ENCODE data around the gene SSH2. TPM values are rescaled to one million over a fixed set of nuclear protein-coding genes. Genes with fewer than 3 reads are reported as not detected.
"Not testable (repeated sequence)": the region's sequence is repeated elsewhere in the genome, so short reads cannot be mapped to it uniquely, and the experiment has no call there.

Gene SSH2
- total RNA-seq, 1 experiment from 2014 or later, result 5.5 TPM

DNA sequence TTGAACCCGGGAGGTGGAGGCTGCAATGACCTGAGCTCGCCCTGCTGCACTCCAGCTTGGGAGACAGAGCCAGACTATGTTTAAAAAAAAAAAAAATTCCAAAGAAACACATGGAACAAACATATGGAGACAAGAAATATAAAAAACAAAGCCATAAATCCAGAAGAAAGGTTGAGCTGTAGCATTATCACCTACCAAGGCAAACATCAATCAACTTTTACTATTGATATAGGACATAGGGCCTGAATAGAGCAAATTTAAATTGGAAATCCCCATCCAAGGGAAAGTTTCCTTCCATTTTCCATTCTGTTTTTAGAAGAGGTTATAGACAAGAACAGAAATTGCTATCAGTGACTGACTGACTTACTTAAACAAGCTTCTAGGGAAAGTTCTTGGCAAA lies 56.6 kb downstream of the SSH2 start:
- Histone ChIP-seq H3K4me3 (ENCODE audit: insufficient read depth, low read depth, low read length) (no peak overlapping the region), H3K36me3 (replicated peaks; ENCODE audit: control insufficient read depth, insufficient read depth, low read length) (no peaks in the 10 kb centered on the region), H3K27me3 (ENCODE audit: control insufficient read depth, insufficient read depth, low read length) (no peaks in the 10 kb centered on the region)
- no peak for DNase-seq

- H3K36me3 ChIP-seq (replicated peaks; ENCODE audit: control insufficient read depth, insufficient read depth, low read length), result no peaks in the 10 kb centered on the region
- DNase-seq, result no peak
- H3K27me3 ChIP-seq (ENCODE audit: control insufficient read depth, insufficient read depth, low read length), result no peaks in the 10 kb centered on the region
- no peak overlapping the region for H3K4me3 ChIP-seq (ENCODE audit: insufficient read depth, low read depth, low read length)
These were observed 59.1 kb downstream of the SSH2 start for GRCh38 chr17:29870836-29871465.

DNA sequence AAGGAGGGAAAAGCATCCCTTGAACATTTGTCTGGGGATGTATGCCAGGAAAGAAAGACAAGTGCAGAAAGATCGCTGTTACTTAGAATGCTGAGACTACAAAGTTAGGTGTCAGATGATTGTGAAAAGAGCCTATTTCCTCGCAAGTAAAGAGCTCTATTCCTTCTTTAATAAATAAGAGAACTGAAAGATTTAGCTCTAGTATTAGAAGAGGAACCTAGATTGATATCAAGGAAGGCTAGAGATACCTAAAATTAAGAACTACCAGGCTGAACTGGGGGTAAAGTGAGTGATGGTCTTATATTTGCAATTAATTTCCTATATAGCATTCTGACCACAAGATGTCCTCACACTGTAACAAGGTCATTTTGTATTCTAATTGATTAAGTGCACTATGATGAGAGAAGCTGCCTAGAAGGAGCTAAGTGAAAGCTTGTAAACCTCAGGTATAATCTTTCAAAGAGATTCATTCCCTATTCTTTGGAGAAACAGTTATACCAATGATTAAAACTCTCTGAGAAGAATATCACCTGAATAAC lies 62.3 kb downstream of the SSH2 start:
- no peak for DNase-seq
- Histone ChIP-seq H3K4me3 (ENCODE audit: insufficient read depth, low read depth, low read length) (no peak overlapping the region), H3K36me3 (replicated peaks; ENCODE audit: control insufficient read depth, insufficient read depth, low read length) (no peaks in the 10 kb centered on the region), H3K27me3 (ENCODE audit: control insufficient read depth, insufficient read depth, low read length) (no peaks in the 10 kb centered on the region)

DNA sequence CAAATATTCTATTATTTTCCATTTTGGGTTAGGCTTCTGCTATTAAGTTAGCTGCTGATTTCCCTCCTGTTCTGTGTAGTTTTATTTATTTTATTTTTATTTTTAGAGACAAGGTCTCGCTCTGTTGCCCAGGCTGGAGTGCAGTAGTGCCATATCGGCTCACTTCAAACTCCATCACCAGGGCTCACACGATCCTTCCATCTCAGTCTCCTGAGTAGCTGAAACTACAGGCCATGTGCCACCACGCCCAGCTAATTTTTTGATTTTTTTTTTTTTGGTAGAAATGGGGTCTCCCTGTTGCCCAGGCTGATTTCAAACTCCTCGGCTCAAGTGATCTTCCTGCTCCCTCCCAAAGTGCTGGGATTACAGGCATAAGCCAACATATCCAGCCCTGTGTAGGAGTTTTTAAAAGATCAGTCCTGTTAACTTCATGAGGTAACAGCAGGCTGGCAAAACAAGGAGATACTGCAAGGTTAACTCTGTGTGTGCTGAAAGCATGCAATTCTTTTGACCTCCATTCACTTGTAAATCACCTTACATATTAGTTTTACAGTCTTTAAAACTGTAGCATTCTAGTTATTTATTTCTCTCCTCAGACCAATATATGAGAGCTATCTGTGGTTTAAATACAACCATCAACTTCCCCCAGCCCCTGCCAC lies 63.2 kb downstream of the SSH2 start:
- no peak for DNase-seq
- Histone ChIP-seq H3K36me3 (replicated peaks; ENCODE audit: control insufficient read depth, insufficient read depth, low read length) (no peaks in the 10 kb centered on the region), H3K27me3 (ENCODE audit: control insufficient read depth, insufficient read depth, low read length) (no peaks in the 10 kb centered on the region), H3K4me3 (ENCODE audit: insufficient read depth, low read depth, low read length) (no peak overlapping the region)

- no peak overlapping the region for H3K4me3 ChIP-seq (ENCODE audit: insufficient read depth, low read depth, low read length)
- no peaks in the 10 kb centered on the region for H3K36me3 ChIP-seq (replicated peaks; ENCODE audit: control insufficient read depth, insufficient read depth, low read length)
- no peaks in the 10 kb centered on the region for H3K27me3 ChIP-seq (ENCODE audit: control insufficient read depth, insufficient read depth, low read length)
- DNase-seq, result no peak
These were observed 65.4 kb downstream of the SSH2 start for GRCh38 chr17:29864615-29865014.

- not testable (repeated sequence) for H3K27me3 ChIP-seq (ENCODE audit: control insufficient read depth, insufficient read depth, low read length); H3K36me3 ChIP-seq (replicated peaks; ENCODE audit: control insufficient read depth, insufficient read depth, low read length); H3K4me3 ChIP-seq (ENCODE audit: insufficient read depth, low read depth, low read length); DNase-seq
These were observed 65.9 kb downstream of the SSH2 start for GRCh38 chr17:29864123-29864522.

DNA sequence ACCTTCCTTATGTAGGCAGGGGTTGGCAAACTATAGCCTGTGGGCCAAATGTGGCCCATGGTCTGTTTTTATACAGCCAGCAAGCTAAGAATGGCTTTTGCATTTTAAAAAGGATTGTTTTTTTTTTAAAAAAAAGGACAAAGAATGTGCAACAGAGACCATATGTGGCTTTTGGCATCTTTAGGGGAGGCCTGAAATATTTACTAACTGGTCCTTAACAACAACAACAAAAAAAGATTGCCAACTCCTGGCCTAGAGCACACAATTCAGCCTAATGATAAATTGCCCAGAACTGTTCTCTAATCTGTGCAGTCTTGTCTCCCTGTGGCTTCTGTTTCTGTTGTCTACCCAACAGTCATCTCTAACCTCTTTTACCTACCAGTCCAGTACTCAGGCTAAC lies 67.1 kb downstream of the SSH2 start:
- Histone ChIP-seq H3K36me3 (replicated peaks; ENCODE audit: control insufficient read depth, insufficient read depth, low read length) (no peaks in the 10 kb centered on the region), H3K27me3 (ENCODE audit: control insufficient read depth, insufficient read depth, low read length) (no peaks in the 10 kb centered on the region), H3K4me3 (ENCODE audit: insufficient read depth, low read depth, low read length) (no peak overlapping the region)
- DNase-seq, result no peak

DNA sequence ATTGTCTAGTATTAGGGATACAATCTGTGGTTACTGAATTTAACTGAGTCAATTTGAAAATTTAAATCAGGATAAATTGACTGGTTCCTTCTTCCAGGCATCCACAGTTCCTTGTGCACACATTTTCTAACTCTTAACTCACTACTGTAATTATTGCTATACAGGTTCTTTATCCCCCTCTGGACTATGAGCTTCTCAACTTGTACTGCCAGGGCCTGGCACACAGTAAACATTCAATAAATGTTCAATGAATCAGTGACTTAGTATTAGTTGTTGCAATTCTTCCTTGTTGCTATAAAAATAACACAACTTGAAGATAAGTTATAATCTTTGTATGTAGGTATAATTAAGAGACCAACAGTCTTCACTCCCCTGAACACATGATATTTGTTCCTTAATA lies 67.9 kb downstream of the SSH2 start:
- no peaks in the 10 kb centered on the region for H3K27me3 ChIP-seq (ENCODE audit: control insufficient read depth, insufficient read depth, low read length)
- DNase-seq, result no peak
- no peak overlapping the region for H3K4me3 ChIP-seq (ENCODE audit: insufficient read depth, low read depth, low read length)
- no peaks in the 10 kb centered on the region for H3K36me3 ChIP-seq (replicated peaks; ENCODE audit: control insufficient read depth, insufficient read depth, low read length)

DNA sequence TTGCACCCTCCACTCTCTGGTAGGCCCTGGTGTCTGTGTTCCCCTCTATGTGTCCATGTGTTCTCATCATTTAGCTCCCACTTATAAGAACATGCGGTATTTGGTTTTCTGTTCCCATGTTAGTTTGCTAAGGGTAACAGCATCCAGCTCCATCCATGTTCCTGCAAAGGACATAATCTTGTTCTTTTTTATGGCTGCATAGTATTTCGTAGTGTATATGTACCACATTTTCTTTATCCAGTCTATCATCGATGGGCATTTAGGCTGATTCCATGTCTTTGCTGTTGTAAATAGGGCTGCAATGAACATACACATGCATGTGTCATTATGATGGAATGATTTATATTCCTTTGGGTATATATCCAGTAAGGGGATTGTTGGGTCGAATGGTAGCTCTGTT lies 70.6 kb downstream of the SSH2 start:
- H3K27me3 ChIP-seq (ENCODE audit: control insufficient read depth, insufficient read depth, low read length); DNase-seq; H3K36me3 ChIP-seq (replicated peaks; ENCODE audit: control insufficient read depth, insufficient read depth, low read length); H3K4me3 ChIP-seq (ENCODE audit: insufficient read depth, low read depth, low read length): not testable (repeated sequence)

- no peaks in the 10 kb centered on the region for H3K27me3 ChIP-seq (ENCODE audit: control insufficient read depth, insufficient read depth, low read length)
- no peaks in the 10 kb centered on the region for H3K36me3 ChIP-seq (replicated peaks; ENCODE audit: control insufficient read depth, insufficient read depth, low read length)
These were observed 72.2 kb downstream of the SSH2 start for GRCh38 chr17:29857823-29858222.

GRCh38 chr17:29857105-29857504 lies 72.9 kb downstream of the SSH2 start:
- H3K36me3 ChIP-seq (replicated peaks; ENCODE audit: control insufficient read depth, insufficient read depth, low read length); H3K4me3 ChIP-seq (ENCODE audit: insufficient read depth, low read depth, low read length); DNase-seq; H3K27me3 ChIP-seq (ENCODE audit: control insufficient read depth, insufficient read depth, low read length): not testable (repeated sequence)

More at GRCh38 chr17:29857823-29858222, 72.2 kb downstream of the SSH2 start:
- H3K4me3 ChIP-seq (ENCODE audit: insufficient read depth, low read depth, low read length), result no peak overlapping the region
- DNase-seq, result no peak

DNA sequence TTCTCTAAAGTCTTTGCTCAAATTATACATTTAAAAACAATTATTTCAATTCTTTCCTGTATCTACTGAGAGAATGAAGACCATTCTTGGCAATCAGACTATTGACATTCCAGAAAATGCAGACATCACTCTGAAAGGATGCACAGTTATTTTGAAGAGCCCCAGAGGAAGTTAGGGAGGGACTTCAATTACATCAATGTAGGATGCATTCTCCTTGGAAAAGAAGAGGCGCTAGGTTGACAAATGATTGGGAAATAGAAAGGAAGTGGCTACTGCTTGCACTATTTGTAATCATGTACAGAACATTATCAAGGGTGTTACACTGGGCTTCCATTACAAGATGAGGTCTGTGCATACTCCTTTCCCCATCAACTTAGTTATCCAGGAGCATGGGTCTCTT lies 74.3 kb downstream of the SSH2 start:
- H3K4me3 ChIP-seq (ENCODE audit: insufficient read depth, low read depth, low read length), result no peak overlapping the region
- no peak for DNase-seq
- no peaks in the 10 kb centered on the region for H3K27me3 ChIP-seq (ENCODE audit: control insufficient read depth, insufficient read depth, low read length)
- no peaks in the 10 kb centered on the region for H3K36me3 ChIP-seq (replicated peaks; ENCODE audit: control insufficient read depth, insufficient read depth, low read length)

DNA sequence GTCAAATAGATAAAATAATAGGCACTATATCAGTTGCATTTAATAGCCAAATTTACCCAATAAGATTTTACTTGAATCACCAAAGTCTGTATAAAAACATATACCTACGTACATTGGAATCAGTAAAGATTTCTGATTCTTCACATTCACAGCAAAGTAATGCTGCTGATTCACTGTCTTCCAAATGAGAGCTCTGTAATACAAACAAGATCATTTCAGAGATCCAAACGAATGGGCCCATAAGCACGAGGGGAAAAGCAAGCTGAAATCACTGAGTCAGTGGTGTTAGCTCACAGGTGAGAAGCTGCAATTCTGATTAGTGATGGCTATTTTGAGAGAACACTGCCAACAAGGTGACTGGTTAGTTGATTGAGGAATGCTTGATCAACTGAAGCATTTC lies 81.3 kb downstream of the SSH2 start:
- H3K27me3 ChIP-seq (ENCODE audit: control insufficient read depth, insufficient read depth, low read length), result no peaks in the 10 kb centered on the region
- no peak overlapping the region for H3K4me3 ChIP-seq (ENCODE audit: insufficient read depth, low read depth, low read length)
- DNase-seq, result no peak
- H3K36me3 ChIP-seq (replicated peaks; ENCODE audit: control insufficient read depth, insufficient read depth, low read length), result no peaks in the 10 kb centered on the region

GRCh38 chr17:29847527-29848400 lies 82.3 kb downstream of the SSH2 start:
- DNase-seq, result no peak
- Histone ChIP-seq H3K27me3 (ENCODE audit: control insufficient read depth, insufficient read depth, low read length) (no peaks in the 10 kb centered on the region), H3K36me3 (replicated peaks; ENCODE audit: control insufficient read depth, insufficient read depth, low read length) (no peaks in the 10 kb centered on the region), H3K4me3 (ENCODE audit: insufficient read depth, low read depth, low read length) (no peak overlapping the region)

GRCh38 chr17:29847118-29847517 lies 82.9 kb downstream of the SSH2 start:
- H3K36me3 ChIP-seq (replicated peaks; ENCODE audit: control insufficient read depth, insufficient read depth, low read length), result no peaks in the 10 kb centered on the region
- H3K27me3 ChIP-seq (ENCODE audit: control insufficient read depth, insufficient read depth, low read length), result no peaks in the 10 kb centered on the region
- H3K4me3 ChIP-seq (ENCODE audit: insufficient read depth, low read depth, low read length), result no peak overlapping the region
- no peak for DNase-seq
